Measurements from ENCODE around the gene LIPC.

LIPC gene

DNA sequence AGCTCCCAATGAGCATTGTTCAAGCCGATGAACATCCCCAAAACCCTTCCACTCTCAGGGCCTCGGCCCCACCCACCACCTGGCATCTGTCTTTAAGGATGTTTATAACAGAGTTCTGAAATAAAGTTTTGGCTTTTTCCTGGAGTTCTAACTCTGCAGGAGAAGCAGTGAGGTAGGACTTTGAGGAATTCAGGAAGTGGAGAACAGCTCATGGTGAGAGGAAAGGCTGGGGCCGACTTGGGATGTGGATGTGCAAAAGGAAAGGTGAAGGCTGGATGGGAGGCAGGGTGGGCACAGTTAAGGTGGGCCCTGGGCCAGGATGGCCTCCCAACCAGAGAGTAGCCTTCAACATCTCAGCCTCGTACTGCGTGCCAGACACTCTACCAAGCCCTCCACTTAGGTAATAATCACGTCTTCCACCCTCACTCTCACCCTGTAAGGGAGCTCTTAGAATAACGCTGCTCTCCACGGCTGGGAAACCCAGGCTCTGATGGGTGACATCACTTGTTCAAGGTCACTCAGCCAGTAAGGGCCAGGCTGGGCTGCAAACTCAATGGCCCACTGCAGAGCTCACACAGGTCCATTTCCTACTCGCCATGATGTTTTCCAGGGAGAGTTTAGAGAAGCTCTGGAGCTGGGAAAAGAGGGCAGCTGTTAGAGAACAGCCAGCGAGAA lies 28.5 kb downstream of the LIPC start:
- DNase-seq = no peak

- DNase-seq = no peak
Measured at GRCh38 chr15:58460872-58461271, 29.1 kb downstream of the LIPC start.

DNA sequence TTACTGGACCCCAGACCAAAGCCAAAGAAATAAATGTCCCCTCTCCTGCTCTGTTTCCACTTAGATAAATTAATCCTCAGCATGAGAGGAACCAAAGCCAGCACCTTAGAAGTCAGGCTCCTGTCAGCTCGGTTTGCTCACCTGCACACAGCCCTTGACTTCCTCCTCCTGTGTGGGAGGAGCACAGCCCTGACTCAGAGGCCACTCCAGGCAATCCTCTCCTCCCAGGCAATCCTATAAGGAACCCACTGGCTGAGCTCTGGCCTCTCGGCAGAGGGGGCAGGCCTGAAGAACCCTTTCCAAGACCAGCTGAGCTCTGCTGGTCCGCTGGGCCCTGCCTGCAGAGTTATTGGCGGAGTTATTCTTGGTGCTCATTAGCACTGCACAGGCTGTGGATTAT lies 30.8 kb downstream of the LIPC start:
- DNase-seq = no peak

- peak; percentile 7 for DNase-seq
Measured at GRCh38 chr15:58462973-58463663, 31.3 kb downstream of the LIPC start.

DNA sequence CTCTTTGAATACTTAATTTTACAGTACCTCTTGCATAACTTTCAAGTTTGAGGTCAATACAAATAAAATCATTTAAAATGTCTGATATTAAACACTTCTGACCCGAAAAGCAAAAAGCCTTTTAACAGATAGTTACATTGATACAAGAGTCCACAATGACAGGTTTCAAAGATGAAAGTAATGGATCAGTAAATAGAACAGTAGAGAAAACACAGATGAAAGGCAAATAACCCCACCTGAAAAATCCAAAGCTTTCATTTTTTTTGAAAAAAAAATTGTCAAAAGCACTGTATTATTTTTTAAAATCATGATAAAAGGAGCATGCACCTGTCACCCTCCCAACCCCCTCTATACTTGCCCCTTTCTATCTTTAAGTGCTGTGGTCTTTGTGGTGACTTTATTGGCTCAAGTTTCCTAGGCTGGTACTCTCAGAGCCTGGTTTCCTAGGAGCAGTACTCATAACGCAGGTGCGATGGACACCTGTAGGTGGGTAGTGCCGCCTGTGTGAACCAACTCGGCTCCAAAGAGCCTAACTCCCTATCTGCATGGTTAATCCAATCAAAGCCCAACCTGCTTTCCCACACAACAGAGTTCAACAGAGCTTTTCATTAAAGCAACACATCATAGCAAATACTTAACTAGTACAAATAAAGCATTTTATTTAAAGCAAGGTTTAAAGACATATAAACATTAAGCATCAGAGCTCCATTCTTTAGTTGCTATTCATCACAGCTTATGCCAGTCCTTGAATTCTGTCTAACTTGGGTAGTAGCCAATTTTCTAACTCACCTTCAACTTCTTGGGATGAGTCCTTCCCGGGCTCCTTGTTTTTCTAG lies 32.2 kb downstream of the LIPC start:
- DNase-seq = peak; percentile 13

GRCh38 chr15:58465070-58465469 lies 33.3 kb downstream of the LIPC start:
- no peak for DNase-seq

GRCh38 chr15:58465866-58466517 lies 34.2 kb downstream of the LIPC start:
- no peak for DNase-seq

DNA sequence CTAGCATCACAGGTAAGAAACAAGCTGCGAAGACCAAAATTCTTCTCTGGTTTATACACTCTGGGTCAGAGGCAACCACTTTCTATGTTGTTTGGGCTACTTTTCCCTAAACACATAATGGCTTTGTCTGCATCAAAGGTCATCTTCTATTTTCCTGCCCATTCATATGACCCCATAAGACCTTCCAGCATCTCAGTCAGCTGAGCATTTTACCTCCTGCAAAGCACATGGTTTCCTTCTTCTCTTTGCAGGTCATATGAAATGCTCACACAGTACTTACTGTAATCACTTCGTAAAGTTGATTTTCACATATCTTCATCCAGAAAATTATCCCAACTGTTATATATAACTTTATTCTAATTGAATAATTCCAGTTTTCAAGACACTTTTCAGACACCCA lies 34.8 kb downstream of the LIPC start:
- no peak for DNase-seq

GRCh38 chr15:58467121-58467721 lies 35.4 kb downstream of the LIPC start:
- DNase-seq = peak; percentile 30

GRCh38 chr15:58467722-58468423 lies 36.1 kb downstream of the LIPC start:
- no peak for DNase-seq

- no peak for DNase-seq
Measured at GRCh38 chr15:58469432-58470353, 37.9 kb downstream of the LIPC start.

GRCh38 chr15:58471348-58471747 lies 39.6 kb downstream of the LIPC start:
- no peak for DNase-seq

DNA sequence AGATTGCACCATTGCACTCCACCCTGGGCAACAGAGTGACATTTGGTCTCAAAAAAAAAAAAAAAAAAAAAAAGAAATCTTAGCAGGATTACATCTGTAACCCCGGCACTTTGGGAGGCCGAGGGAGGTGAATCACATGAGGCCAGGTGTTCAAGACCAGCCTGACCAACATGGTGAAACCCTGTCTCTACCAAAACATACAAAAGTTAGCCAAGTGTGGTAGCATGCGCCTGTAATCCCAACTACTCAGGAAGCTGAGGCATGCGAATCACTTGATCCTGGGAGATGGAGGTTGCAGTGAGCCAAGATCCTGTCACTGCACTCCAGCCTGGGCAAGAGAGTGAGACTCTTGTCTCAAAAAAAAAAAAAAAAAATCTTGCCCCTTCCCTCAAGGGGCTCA lies 40.4 kb downstream of the LIPC start:
- DNase-seq = no peak

DNA sequence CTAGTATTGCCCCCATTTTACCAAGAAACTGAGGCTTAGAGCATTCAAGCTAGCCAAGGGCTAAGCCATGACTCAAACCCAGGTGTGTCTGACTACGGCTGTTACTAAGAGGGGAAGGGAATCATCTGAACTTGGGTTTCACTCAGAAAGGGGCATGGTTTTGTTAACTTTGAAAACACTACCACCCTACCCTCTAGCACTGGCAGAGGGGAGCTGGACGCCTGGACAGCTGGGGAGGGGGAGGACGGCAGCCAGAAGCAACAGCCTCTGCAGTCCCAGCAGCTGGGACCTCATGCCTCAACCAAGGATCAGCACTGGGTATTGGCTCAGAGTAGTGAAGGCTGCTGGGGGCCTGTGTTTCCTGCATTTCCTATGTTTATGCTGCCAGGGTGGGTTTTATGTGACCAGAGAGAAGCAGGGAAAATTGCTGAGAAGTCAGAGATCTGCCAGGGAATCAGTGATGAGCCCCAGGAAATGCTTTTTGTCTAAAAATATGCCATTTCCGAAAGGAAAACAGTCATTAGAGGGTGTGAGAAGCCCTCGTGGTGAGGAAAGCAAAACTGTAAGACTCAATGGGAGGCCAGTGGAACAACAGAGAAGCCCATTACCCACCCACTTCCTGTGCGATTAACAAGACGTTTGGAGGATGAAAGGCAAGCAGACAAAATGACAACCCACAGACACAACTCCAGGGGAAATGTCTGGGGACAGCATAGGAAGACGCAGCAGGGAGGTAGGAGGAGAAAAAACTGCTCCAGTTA lies 41.2 kb downstream of the LIPC start:
- DNase-seq = no peak

DNA sequence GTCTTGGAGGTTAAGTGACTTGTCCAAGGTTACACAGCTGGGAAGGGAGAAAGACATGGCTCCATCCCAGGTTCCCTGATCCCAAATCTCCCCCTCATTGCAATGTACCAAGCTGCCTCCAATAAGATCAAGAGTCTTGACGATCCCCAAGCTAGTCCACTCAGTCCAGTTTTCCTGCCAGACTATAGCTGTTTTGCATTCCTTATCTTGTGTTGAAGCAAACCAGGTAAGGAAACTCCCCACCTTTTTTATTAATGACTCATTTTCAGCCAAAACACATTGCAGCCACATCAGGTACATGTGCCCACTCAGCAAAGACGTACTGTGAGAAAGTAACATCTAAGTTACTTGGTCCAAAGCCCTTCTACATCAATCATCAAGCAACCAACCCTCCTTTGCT lies 41.9 kb downstream of the LIPC start:
- DNase-seq = no peak

GRCh38 chr15:58474741-58475323 lies 43.0 kb downstream of the LIPC start:
- DNase-seq = no peak

DNA sequence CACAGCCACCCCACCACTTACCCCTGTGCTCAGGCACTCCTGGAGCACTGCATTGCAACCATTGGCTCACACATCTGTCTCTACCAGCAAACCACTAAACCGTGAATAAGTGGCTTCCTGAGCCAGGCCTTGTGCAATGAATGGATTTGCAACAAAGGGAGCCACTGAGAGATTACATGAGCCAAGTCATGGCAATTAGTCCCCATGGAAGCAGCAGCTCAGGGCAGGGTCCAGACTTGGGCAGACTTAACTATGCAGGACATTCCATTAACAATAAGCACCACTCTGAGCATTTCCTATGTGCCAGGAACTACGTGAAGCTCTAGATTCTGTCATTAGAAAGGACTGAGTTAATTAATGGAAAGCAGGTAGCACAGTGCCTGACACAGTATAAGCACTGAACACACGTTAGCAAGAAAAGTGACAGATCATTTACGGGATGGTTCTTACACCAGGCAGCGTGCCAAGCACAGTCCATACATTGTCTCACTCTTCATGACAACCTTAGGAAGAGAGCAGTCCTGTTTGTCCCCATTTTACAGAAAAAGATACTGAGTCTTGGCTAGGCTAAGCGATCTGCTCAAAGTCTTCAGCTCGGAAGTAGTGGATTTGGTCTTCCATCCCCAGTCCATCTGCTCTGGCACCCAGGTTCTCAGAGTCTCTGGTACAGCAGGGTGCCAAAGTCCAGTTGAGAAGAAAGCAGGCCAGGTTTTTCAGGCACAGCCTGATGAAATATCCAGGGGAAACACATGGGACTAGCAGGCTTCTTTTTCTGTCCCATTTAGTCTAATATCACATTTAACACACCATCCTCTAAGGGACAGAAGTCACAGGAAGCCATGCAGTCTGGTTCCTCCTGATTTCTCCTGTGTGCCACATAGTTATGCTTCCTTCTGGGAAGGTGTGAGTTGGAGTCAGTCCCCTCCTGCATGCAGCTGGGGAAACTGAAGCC lies 44.1 kb downstream of the LIPC start:
- peak; percentile 92 for DNase-seq

- DNase-seq = peak; percentile 17
Measured at GRCh38 chr15:58476525-58477162, 44.9 kb downstream of the LIPC start.

Measured in NCI-H1092 treated with DMSO at 0.1 percent for 48 hours (cell line).